OCI-LY3 (cell line): ENCODE data around the gene CTTNBP2NL.

Source experiments
- H2AFZ ChIP-seq: fragments of 200-600, 300-600 bp; shearing (Covaris generic); 2 replicates; pipeline ENCODE4 v1.6.0; 2014; ENCODE audit warnings: antibody characterized with exemption, low read depth, low read length
- H3K27ac ChIP-seq: fragments of 200-600, 300-600 bp; sonication (generic); 2 replicates; pipeline ENCODE4 v1.5.1; 2014; ENCODE audit warnings: mild to moderate bottlenecking, low read length, moderate library complexity, mixed read lengths
- H3K27me3 ChIP-seq: fragments of 200-600, 300-600 bp; sonication (generic); 2 replicates; pipeline ENCODE4 v1.6.1; 2014; ENCODE audit warnings: low read depth, low read length, mixed read lengths
- H3K36me3 ChIP-seq: fragments of 200-600, 300-600 bp; sonication (generic); replicated peaks from 2 replicates; pipeline ENCODE3; 2014; ENCODE audit warnings: low read depth, low read length, mixed read lengths
- H3K4me1 ChIP-seq: fragments of 300-600, 200-600 bp; sonication (generic); 2 replicates; pipeline ENCODE4 v1.6.1; 2014; ENCODE audit warnings: low read length, mixed read lengths
- H3K4me2 ChIP-seq: fragments of 200-600, 300-600 bp; sonication (generic); 2 replicates; pipeline ENCODE4 v1.6.1; 2014; ENCODE audit warnings: low read length, mixed read lengths
- H3K4me3 ChIP-seq: fragments of 300-600, 200-600 bp; sonication (generic); 2 replicates; pipeline ENCODE4 v1.5.1; 2014; ENCODE audit warnings: antibody characterized with exemption, mild to moderate bottlenecking, low read length, moderate library complexity
- H3K79me2 ChIP-seq: fragments of 300-600, 200-600 bp; shearing (Covaris generic); 2 replicates; pipeline ENCODE4 v1.6.1; 2014; ENCODE audit warnings: mild to moderate bottlenecking, low read length, mixed read lengths
- H3K9ac ChIP-seq: fragments of 300-600, 200-600 bp; shearing (Covaris generic); 2 replicates; pipeline ENCODE4 v1.6.0; 2014; ENCODE audit warnings: mild to moderate bottlenecking, low read length, moderate library complexity
- H3K9me3 ChIP-seq: fragments of 200-600, 300-600 bp; shearing (Covaris generic); 2 replicates; pipeline ENCODE4 v1.6.1; 2014; ENCODE audit warnings: low read length, mixed read lengths; ENCODE audit not compliant: insufficient read depth
- H4K20me1 ChIP-seq: fragments of 200-600, 300-600 bp; sonication (generic); 2 replicates; pipeline ENCODE4 v1.6.1; 2016; ENCODE audit warnings: low read length, mixed read lengths; ENCODE audit not compliant: insufficient read depth
- CTCF ChIP-seq: fragments of 200-600, 300-600 bp; sonication (generic); IDR thresholded peaks from 2 replicates; pipeline ENCODE4 v1.5.1; 2014; ENCODE audit warnings: antibody characterized with exemption, low read length, low read depth
- EZH2phosphoT487 ChIP-seq: fragments of 200-600 bp; shearing (Covaris generic); IDR thresholded peaks from 2 replicates; pipeline ENCODE4 v1.6.1; 2018; ENCODE audit warnings: antibody characterized with exemption, mixed run types, low read depth

Gene CTTNBP2NL

GRCh38 chr1:112507336-112507735, 111.3 kb downstream of the CTTNBP2NL start:
- H3K27ac ChIP-seq = no peak overlapping the region
- no peaks in the 10 kb centered on the region for H3K27me3 ChIP-seq
- no peaks in the 10 kb centered on the region for H3K4me1 ChIP-seq
- TF ChIP-seq EZH2phosphoT487 = no peak
- TF ChIP-seq CTCF = no peak
- no peaks in the 10 kb centered on the region for H3K36me3 ChIP-seq
- no peaks in the 10 kb centered on the region for H4K20me1 ChIP-seq
- peak overlapping the region; percentile 86 for H3K4me3 ChIP-seq
- no peaks in the 10 kb centered on the region for H3K79me2 ChIP-seq
- no peaks in the 10 kb centered on the region for H3K9me3 ChIP-seq
- H3K4me2 ChIP-seq = peak overlapping the region; percentile 93
- H3K9ac ChIP-seq = no peak overlapping the region
- no peak overlapping the region for H2AFZ ChIP-seq

GRCh38 chr1:112507921-112508277, 111.9 kb downstream of the CTTNBP2NL start:
- H3K9ac ChIP-seq = peak overlapping the region; percentile 35; the same call in 1 of the 2 replicates

GRCh38 chr1:112508278-112509004, 112.4 kb downstream of the CTTNBP2NL start, which contains the start of gene WNT2B:
Gene WNT2B, plus strand, starts transcription at chr1:112508965. Its CDS starts 298 bp downstream, at chr1:112509263.
- Histone ChIP-seq H3K4me1 (no peaks in the 10 kb centered on the region), H3K9ac (peak within 1 kb of the TSS; percentile 35; the same call in 1 of the 2 replicates)

More at GRCh38 chr1:112507921-112508277, 111.9 kb downstream of the CTTNBP2NL start:
- no peaks in the 10 kb centered on the region for H3K36me3 ChIP-seq
- H3K4me1 ChIP-seq = no peaks in the 10 kb centered on the region
- TF ChIP-seq EZH2phosphoT487 (no peak), CTCF (no peak)
- peak overlapping the region; percentile 86 for H3K4me3 ChIP-seq
- no peaks in the 10 kb centered on the region for H4K20me1 ChIP-seq
- H2AFZ ChIP-seq = peak overlapping the region; percentile 85
- no peaks in the 10 kb centered on the region for H3K9me3 ChIP-seq
- no peaks in the 10 kb centered on the region for H3K27me3 ChIP-seq
- H3K27ac ChIP-seq = no peak overlapping the region
- peak overlapping the region; percentile 93 for H3K4me2 ChIP-seq
- no peaks in the 10 kb centered on the region for H3K79me2 ChIP-seq

More at GRCh38 chr1:112508278-112509004, 112.4 kb downstream of the CTTNBP2NL start, which contains the start of gene WNT2B:
- Histone ChIP-seq H3K27me3 (no peaks in the 10 kb centered on the region), H3K4me3 (peak within 1 kb of the TSS; percentile 86), H2AFZ (peak within 1 kb of the TSS; percentile 85), H3K9me3 (no peaks in the 10 kb centered on the region), H3K79me2 (no peaks in the 10 kb centered on the region), H4K20me1 (no peaks in the 10 kb centered on the region), H3K27ac (no peak within 1 kb of the TSS), H3K36me3 (no peaks in the 10 kb centered on the region), H3K4me2 (peak within 1 kb of the TSS; percentile 93)
- TF ChIP-seq EZH2phosphoT487 (no peak), CTCF (no peak)
